Breast epithelium (tissue), 4 donors: ENCODE data around the gene BRAF. TPM values are rescaled to one million over a fixed set of nuclear protein-coding genes. Genes with fewer than 3 reads are reported as not detected.

Experiments
- DNase-seq, 2 donors: peaks; one replicate each; pipeline ENCODE4 v3.0.0-alpha.2; 2019; ENCODE audit warnings: low spot score in 2 of 2
- H3K27ac ChIP-seq, 2 donors: fragments of 200-600 bp; sonication (generic) in 1 of 2; one replicate each; pipeline ENCODE4 v1.5.1; 2016 to 2019; ENCODE audit warnings: mild to moderate bottlenecking in 1 of 2
- H3K27me3 ChIP-seq, 2 donors: fragments of 200-600 bp; sonication (generic) in 1 of 2; one replicate each; pipeline versions ENCODE4 v1.5.1 to v1.6.0; 2017 to 2019; ENCODE audit warnings: control low read depth in 1 of 2, mild to moderate bottlenecking in 1 of 2
- H3K36me3 ChIP-seq: fragments of 200-600 bp; one replicate; pipeline ENCODE4 v1.5.1; 2019
- H3K4me1 ChIP-seq, 2 donors: fragments of 200-600 bp; sonication (generic); one replicate each; pipeline ENCODE4 v1.5.1; 2016 to 2019; ENCODE audit warnings: control low read depth in 1 of 2
- H3K4me3 ChIP-seq, 3 donors: fragments of 200-600 bp; sonication (generic); 1 replicate in 2 of 3; 2 replicates in 1 of 3; pipeline ENCODE4 v1.5.1; 2016 to 2019; ENCODE audit warnings: mild to moderate bottlenecking in 3 of 3, moderate library complexity in 2 of 3
- H3K9me3 ChIP-seq, 2 donors: fragments of 200-600 bp; sonication (generic) in 1 of 2; one replicate each; pipeline ENCODE4 v1.5.1; 2016 to 2019; ENCODE audit warnings: control low read depth in 1 of 2
- CTCF ChIP-seq, 3 donors: fragments of 450-650 bp; IDR thresholded peaks; one replicate each; pipeline ENCODE4 v1.5.1; 2016 to 2017; ENCODE audit warnings: antibody characterized with exemption in 3 of 3, mild to moderate bottlenecking in 3 of 3, moderate library complexity in 3 of 3
- POLR2A ChIP-seq: fragments of 450-650 bp; IDR thresholded peaks from one replicate; pipeline ENCODE4 v1.6.1; 2016; ENCODE audit warnings: antibody characterized with exemption, mild to moderate bottlenecking, moderate library complexity
- POLR2AphosphoS5 ChIP-seq, 3 donors: sonication (generic); formaldehyde crosslinking; IDR thresholded peaks; one replicate each; pipeline ENCODE4 v1.6.1; 2017; ENCODE audit warnings: antibody characterized with exemption in 3 of 3
- intact Hi-C: fragments of 100-400 bp; cut with DNase I; formaldehyde crosslinking; loops from one replicate; pipeline ENCODE4 v1.15.1; 2023; ENCODE audit warnings: low total_unique reads
- total RNA-seq, 3 donors: library from RNA; depleted of rRNA; stranded (reverse); fragments of >200 nt; gene quantifications; one replicate each; pipeline ENCODE4 v1.1.0, GENCODE V29; 2016

The BRAF gene
- total RNA-seq, 3 donors from 2014 or later, result 42.1 to 106 (median 64.9) TPM

GRCh38 chr7:140877249-140877524 is 47.5 kb downstream of the BRAF start:
- no peak overlapping the region for H3K27ac ChIP-seq
- DNase-seq, result no peak
- no peaks in the 10 kb centered on the region for H3K9me3 ChIP-seq
- H3K4me1 ChIP-seq, result no peaks in the 10 kb centered on the region
- intact Hi-C loops, result no loop called here
- TF ChIP-seq POLR2A (no peak), CTCF (IDR thresholded peaks at IDR 0.05) (no peak), POLR2AphosphoS5 (IDR thresholded peaks at IDR 0.05) (no peak)
- H3K4me3 ChIP-seq, result no peak overlapping the region
- H3K36me3 ChIP-seq, result no peaks in the 10 kb centered on the region
- no peaks in the 10 kb centered on the region for H3K27me3 ChIP-seq

- Histone ChIP-seq H3K4me3 (no peak overlapping the region), H3K9me3 (no peaks in the 10 kb centered on the region), H3K27ac (no peak overlapping the region), H3K36me3 (no peaks in the 10 kb centered on the region), H3K4me1 (no peaks in the 10 kb centered on the region), H3K27me3 (no peaks in the 10 kb centered on the region)
- intact Hi-C loops, result no loop called here
- TF ChIP-seq CTCF (IDR thresholded peaks at IDR 0.05), result no peak
- TF ChIP-seq POLR2A, result no peak
- no peak for TF ChIP-seq POLR2AphosphoS5 (IDR thresholded peaks at IDR 0.05)
- no peak for DNase-seq
Observed at GRCh38 chr7:140876519-140877248, 48.0 kb downstream of the BRAF start.

- Histone ChIP-seq H3K27ac (no peak overlapping the region), H3K9me3 (no peaks in the 10 kb centered on the region), H3K27me3 (no peaks in the 10 kb centered on the region), H3K4me1 (no peaks in the 10 kb centered on the region), H3K36me3 (no peaks in the 10 kb centered on the region), H3K4me3 (no peak overlapping the region)
- no peak for TF ChIP-seq POLR2AphosphoS5 (IDR thresholded peaks at IDR 0.05)
- TF ChIP-seq POLR2A, result no peak
- no peak for TF ChIP-seq CTCF (IDR thresholded peaks at IDR 0.05)
- intact Hi-C loops, result no loop called here
- no peak for DNase-seq
Observed at GRCh38 chr7:140873434-140873833, 51.3 kb downstream of the BRAF start.

- Histone ChIP-seq H3K27ac (no peak overlapping the region), H3K4me3 (no peak overlapping the region), H3K4me1 (no peaks in the 10 kb centered on the region), H3K27me3 (no peaks in the 10 kb centered on the region), H3K36me3 (no peaks in the 10 kb centered on the region), H3K9me3 (no peaks in the 10 kb centered on the region)
- TF ChIP-seq POLR2A (no peak), CTCF (IDR thresholded peaks at IDR 0.05) (no peak), POLR2AphosphoS5 (IDR thresholded peaks at IDR 0.05) (no peak)
- no peak for DNase-seq
- intact Hi-C loops, result no loop called here
Observed at GRCh38 chr7:140870003-140870402, 54.7 kb downstream of the BRAF start.

- Histone ChIP-seq H3K36me3 (no peaks in the 10 kb centered on the region), H3K4me3 (no peak overlapping the region), H3K27me3 (no peaks in the 10 kb centered on the region), H3K27ac (no peak overlapping the region), H3K9me3 (no peaks in the 10 kb centered on the region), H3K4me1 (no peaks in the 10 kb centered on the region)
- no peak for DNase-seq
- intact Hi-C loops, result no loop called here
- no peak for TF ChIP-seq POLR2A
Observed at GRCh38 chr7:140869430-140869829, 55.3 kb downstream of the BRAF start.
